ENCODE data around the gene GABRR1.

DNA sequence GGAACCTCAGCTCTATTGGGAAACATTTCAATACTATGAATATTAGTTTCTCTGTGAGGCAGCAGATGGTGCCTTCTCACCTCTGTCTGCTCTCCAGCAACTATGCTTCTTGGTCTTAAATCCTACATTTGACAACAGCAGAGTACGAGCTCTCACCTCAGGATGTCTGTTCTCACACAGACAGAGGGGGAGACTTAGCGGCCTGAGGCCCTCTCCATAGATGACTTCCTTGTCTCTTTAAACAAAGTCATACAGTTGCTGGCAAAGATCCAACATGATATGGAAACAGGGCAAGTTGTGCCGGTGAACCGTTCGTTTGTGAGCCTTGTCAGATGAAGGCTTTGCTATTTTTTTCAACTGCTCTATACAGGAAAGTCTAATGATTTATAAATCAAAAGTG lies 43.7 kb upstream of the GABRR1 start:
- no peak for TF ChIP-seq EZH2 (IDR thresholded peaks at IDR 0.05; ENCODE audit: low read depth, unreplicated experiment)
- no peak for TF ChIP-seq CTCF (conservative IDR thresholded peaks at IDR 0.05; ENCODE audit: low read depth in 2 of 2)
- no peak for TF ChIP-seq EZH2phosphoT487 (IDR thresholded peaks at IDR 0.05; ENCODE audit: unreplicated experiment)
- no peak for TF ChIP-seq POLR2AphosphoS5 (IDR thresholded peaks at IDR 0.05; ENCODE audit: low read depth)
- TF ChIP-seq CREB1 (CRISPR knock-in tag; IDR thresholded peaks at IDR 0.05; ENCODE audit: low read depth): no peak
- TF ChIP-seq JUNB (IDR thresholded peaks at IDR 0.05; ENCODE audit: unreplicated experiment): no peak
- no peak for TF ChIP-seq REST (IDR thresholded peaks at IDR 0.05; ENCODE audit: unreplicated experiment)
- no peak for TF ChIP-seq ZNF331 (CRISPR knock-in tag; IDR thresholded peaks at IDR 0.05; ENCODE audit: low read depth)
- no peak for TF ChIP-seq ZNF114 (CRISPR knock-in tag; IDR thresholded peaks at IDR 0.05)
- no peak for TF ChIP-seq ETS1 (IDR thresholded peaks at IDR 0.05)
- TF ChIP-seq STAT1 (IDR thresholded peaks at IDR 0.05; ENCODE audit: unreplicated experiment): no peak
- TF ChIP-seq NANOG (IDR thresholded peaks at IDR 0.05; ENCODE audit: borderline replicate concordance): no peak
- TF ChIP-seq, protein P1, sequence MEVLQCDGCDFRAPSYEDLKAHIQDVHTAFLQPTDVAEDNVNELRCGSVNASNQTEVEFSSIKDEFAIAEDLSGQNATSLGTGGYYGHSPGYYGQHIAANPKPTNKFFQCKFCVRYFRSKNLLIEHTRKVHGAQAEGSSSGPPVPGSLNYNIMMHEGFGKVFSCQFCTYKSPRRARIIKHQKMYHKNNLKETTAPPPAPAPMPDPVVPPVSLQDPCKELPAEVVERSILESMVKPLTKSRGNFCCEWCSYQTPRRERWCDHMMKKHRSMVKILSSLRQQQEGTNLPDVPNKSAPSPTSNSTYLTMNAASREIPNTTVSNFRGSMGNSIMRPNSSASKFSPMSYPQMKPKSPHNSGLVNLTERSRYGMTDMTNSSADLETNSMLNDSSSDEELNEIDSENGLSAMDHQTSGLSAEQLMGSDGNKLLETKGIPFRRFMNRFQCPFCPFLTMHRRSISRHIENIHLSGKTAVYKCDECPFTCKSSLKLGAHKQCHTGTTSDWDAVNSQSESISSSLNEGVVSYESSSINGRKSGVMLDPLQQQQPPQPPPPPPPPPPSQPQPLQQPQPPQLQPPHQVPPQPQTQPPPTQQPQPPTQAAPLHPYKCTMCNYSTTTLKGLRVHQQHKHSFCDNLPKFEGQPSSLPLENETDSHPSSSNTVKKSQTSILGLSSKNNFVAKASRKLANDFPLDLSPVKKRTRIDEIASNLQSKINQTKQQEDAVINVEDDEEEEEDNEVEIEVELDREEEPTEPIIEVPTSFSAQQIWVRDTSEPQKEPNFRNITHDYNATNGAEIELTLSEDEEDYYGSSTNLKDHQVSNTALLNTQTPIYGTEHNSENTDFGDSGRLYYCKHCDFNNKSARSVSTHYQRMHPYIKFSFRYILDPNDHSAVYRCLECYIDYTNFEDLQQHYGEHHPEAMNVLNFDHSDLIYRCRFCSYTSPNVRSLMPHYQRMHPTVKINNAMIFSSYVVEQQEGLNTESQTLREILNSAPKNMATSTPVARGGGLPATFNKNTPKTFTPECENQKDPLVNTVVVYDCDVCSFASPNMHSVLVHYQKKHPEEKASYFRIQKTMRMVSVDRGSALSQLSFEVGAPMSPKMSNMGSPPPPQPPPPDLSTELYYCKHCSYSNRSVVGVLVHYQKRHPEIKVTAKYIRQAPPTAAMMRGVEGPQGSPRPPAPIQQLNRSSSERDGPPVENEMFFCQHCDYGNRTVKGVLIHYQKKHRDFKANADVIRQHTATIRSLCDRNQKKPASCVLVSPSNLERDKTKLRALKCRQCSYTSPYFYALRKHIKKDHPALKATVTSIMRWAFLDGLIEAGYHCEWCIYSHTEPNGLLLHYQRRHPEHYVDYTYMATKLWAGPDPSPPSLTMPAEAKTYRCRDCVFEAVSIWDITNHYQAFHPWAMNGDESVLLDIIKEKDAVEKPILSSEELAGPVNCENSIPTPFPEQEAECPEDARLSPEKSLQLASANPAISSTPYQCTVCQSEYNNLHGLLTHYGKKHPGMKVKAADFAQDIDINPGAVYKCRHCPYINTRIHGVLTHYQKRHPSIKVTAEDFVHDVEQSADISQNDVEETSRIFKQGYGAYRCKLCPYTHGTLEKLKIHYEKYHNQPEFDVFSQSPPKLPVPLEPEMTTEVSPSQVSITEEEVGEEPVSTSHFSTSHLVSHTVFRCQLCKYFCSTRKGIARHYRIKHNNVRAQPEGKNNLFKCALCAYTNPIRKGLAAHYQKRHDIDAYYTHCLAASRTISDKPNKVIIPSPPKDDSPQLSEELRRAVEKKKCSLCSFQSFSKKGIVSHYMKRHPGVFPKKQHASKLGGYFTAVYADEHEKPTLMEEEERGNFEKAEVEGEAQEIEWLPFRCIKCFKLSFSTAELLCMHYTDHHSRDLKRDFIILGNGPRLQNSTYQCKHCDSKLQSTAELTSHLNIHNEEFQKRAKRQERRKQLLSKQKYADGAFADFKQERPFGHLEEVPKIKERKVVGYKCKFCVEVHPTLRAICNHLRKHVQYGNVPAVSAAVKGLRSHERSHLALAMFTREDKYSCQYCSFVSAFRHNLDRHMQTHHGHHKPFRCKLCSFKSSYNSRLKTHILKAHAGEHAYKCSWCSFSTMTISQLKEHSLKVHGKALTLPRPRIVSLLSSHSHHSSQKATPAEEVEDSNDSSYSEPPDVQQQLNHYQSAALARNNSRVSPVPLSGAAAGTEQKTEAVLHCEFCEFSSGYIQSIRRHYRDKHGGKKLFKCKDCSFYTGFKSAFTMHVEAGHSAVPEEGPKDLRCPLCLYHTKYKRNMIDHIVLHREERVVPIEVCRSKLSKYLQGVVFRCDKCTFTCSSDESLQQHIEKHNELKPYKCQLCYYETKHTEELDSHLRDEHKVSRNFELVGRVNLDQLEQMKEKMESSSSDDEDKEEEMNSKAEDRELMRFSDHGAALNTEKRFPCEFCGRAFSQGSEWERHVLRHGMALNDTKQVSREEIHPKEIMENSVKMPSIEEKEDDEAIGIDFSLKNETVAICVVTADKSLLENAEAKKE (CRISPR knock-in tag; IDR thresholded peaks at IDR 0.05): no peak
